HepG2 (cell line): Measurements from ENCODE around the gene RNASE8. TPM values are rescaled to one million over a fixed set of nuclear protein-coding genes. Genes with fewer than 3 reads are reported as not detected.
A peak's percentile ranks its signal among the peaks of the same experiment; 100 is the strongest.

ENCODE experiments used
- ARNTL ChIP-seq: sonication (generic); formaldehyde crosslinking; IDR thresholded peaks from 2 replicates; pipeline ENCODE4 v1.4.0; 2020; ENCODE audit warnings: mild to moderate bottlenecking, missing genetic modification reagents
- ATF4 ChIP-seq, 2 experiments: fragments of 450-650 bp in 1 of 2; sonication (generic) in 1 of 2; formaldehyde crosslinking; IDR thresholded peaks; 2 replicates each; pipeline versions ENCODE4 v1.5.0 to v1.8.0; 2020 to 2022; ENCODE audit warnings: mild to moderate bottlenecking in 1 of 2, missing genetic modification reagents in 1 of 2
- ATF7 ChIP-seq, 2 experiments: fragments of 450-650 bp in 1 of 2; sonication (generic) in 1 of 2; formaldehyde crosslinking in 1 of 2; IDR thresholded peaks; 2 replicates each; pipeline versions ENCODE4 v1.4.0 to v1.6.1; 2016 to 2020; ENCODE audit warnings: antibody characterized with exemption in 1 of 2, mild to moderate bottlenecking in 1 of 2, missing genetic modification reagents in 1 of 2
- MAFK ChIP-seq, 2 experiments: IDR thresholded peaks in 1 of 2; conservative IDR thresholded peaks in 1 of 2; 2 replicates each; pipeline ENCODE4 v1.6.1; 2011; ENCODE audit warnings: improper control_type of control experiment in 2 of 2, low read length in 2 of 2
- MXD3 ChIP-seq: IDR thresholded peaks from 2 replicates; pipeline ENCODE4 v1.6.1; 2016; ENCODE audit warnings: mild to moderate bottlenecking, missing biosample characterization, missing genetic modification reagents
- NKX3-1 ChIP-seq: sonication (generic); formaldehyde crosslinking; IDR thresholded peaks from 2 replicates; pipeline ENCODE4 v1.5.0; 2020; ENCODE audit warnings: missing genetic modification reagents
- NR2C2 ChIP-seq: sonication (generic); formaldehyde crosslinking; IDR thresholded peaks from 2 replicates; pipeline ENCODE4 v1.4.0; 2020; ENCODE audit warnings: missing genetic modification reagents, mild to moderate bottlenecking, moderate library complexity, borderline replicate concordance
- NR2F1 ChIP-seq, 2 experiments: fragments of 450-650 bp in 1 of 2; formaldehyde crosslinking in 1 of 2; IDR thresholded peaks; 2 replicates each; pipeline versions ENCODE4 v1.5.0 to v1.6.1; 2016 to 2020; ENCODE audit warnings: mild to moderate bottlenecking in 1 of 2, missing compliant biosample characterization in 1 of 2, missing genetic modification reagents in 1 of 2, moderate library complexity in 1 of 2
- PHF21A ChIP-seq: sonication (generic); formaldehyde crosslinking; IDR thresholded peaks from 2 replicates; pipeline ENCODE4 v1.5.0; 2020; ENCODE audit warnings: mild to moderate bottlenecking, missing genetic modification reagents
- PREB ChIP-seq: sonication (generic); formaldehyde crosslinking; IDR thresholded peaks from 2 replicates; pipeline ENCODE4 v1.4.0; 2020; ENCODE audit warnings: missing genetic modification reagents
- SAFB2 ChIP-seq: sonication (generic); formaldehyde crosslinking; IDR thresholded peaks from 2 replicates; pipeline ENCODE4 v1.5.1; 2020; ENCODE audit warnings: missing genetic modification reagents, low read depth, mild to moderate bottlenecking, borderline replicate concordance
- SALL2 ChIP-seq: sonication (generic); formaldehyde crosslinking; IDR thresholded peaks from 2 replicates; pipeline ENCODE4 v1.8.1; 2023; ENCODE audit warnings: mild to moderate bottlenecking, missing genetic modification reagents, inconsistent platforms
- SYNCRIP ChIP-seq: fragments of 200-400 bp; formaldehyde crosslinking; IDR thresholded peaks from 2 replicates; pipeline ENCODE4 v1.6.1; 2018; ENCODE audit warnings: mild to moderate bottlenecking, low read depth, low read length; ENCODE audit not compliant: insufficient read depth
- ZBTB39 ChIP-seq: sonication (generic); formaldehyde crosslinking; IDR thresholded peaks from 2 replicates; pipeline ENCODE4 v1.5.0; 2020; ENCODE audit warnings: missing genetic modification reagents
- ZBTB7B ChIP-seq: sonication (generic); formaldehyde crosslinking; IDR thresholded peaks from 2 replicates; pipeline ENCODE4 v1.4.0; 2020; ENCODE audit warnings: missing genetic modification reagents
- ZNF20 ChIP-seq: sonication (generic); formaldehyde crosslinking; IDR thresholded peaks from 2 replicates; pipeline ENCODE4 v1.4.0; 2020; ENCODE audit warnings: mild to moderate bottlenecking, moderate library complexity, missing genetic modification reagents
- ZNF567 ChIP-seq: sonication (generic); formaldehyde crosslinking; IDR thresholded peaks from 2 replicates; pipeline ENCODE4 v1.8.1; 2023; ENCODE audit warnings: mild to moderate bottlenecking, missing genetic modification reagents, borderline replicate concordance
- ZNF652 ChIP-seq: IDR thresholded peaks from 2 replicates; pipeline ENCODE4 v1.6.1; 2016; ENCODE audit warnings: low read depth, borderline replicate concordance
- ZNF83 ChIP-seq: sonication (generic); formaldehyde crosslinking; IDR thresholded peaks from 2 replicates; pipeline ENCODE4 v1.4.0; 2020; ENCODE audit warnings: missing genetic modification reagents, mild to moderate bottlenecking, borderline replicate concordance
- ZSCAN29 ChIP-seq: sonication (generic); formaldehyde crosslinking; conservative IDR thresholded peaks from 2 replicates; pipeline ENCODE4 v1.4.0; 2020; ENCODE audit warnings: mild to moderate bottlenecking, missing genetic modification reagents
- ZSCAN9 ChIP-seq: IDR thresholded peaks from 2 replicates; pipeline ENCODE4 v1.6.1; 2016; ENCODE audit warnings: borderline replicate concordance
- polyA plus RNA-seq, 8 experiments: library from polyadenylated mRNA; depleted of rRNA in 3 of 8; stranded (reverse) in 7 of 8; unstranded in 1 of 8; fragments of >200 nt; fragmentation: Illumina TruSeq in 4 of 8; extraction: Trizol in 4 of 8; gene quantifications; 2 replicates each; pipeline versions ENCODE4 v1.2.1 to v1.2.3, GENCODE V29; 2011 to 2016; ENCODE audit warnings: low read depth in 4 of 8, missing spikeins in 1 of 8, mixed read lengths in 1 of 8; ENCODE audit not compliant: insufficient read depth in 1 of 8
- total RNA-seq, 5 experiments: library from RNA; depleted of rRNA; stranded (reverse); fragments of >200 nt; fragmentation: Illumina TruSeq; extraction: Trizol; gene quantifications; 2 replicates each; pipeline ENCODE4 v1.2.3, GENCODE V29; 2016; ENCODE audit warnings: low read depth in 1 of 5

RNASE8 gene
- total and polyA plus RNA-seq, 2 of the 13 experiments (the other 11 are each of a cell fraction or from before 2014, with no cell fraction given): not detected

GRCh38 chr14:21023817-21024584 lies 33.6 kb upstream of the RNASE8 start (continued):
- TF ChIP-seq ZNF567 (CRISPR knock-in tag) (no peak), SAFB2 (CRISPR knock-in tag) (no peak), SYNCRIP (no peak), SALL2 (CRISPR knock-in tag) (no peak), PREB (CRISPR knock-in tag) (no peak), NKX3-1 (CRISPR knock-in tag) (no peak), NR2C2 (CRISPR knock-in tag) (peak; percentile 35; the same call in 1 of the 2 replicates), MAFK (conservative IDR thresholded peaks at IDR 0.05 in 1 of 2, IDR thresholded peaks at IDR 0.05 in 1 of 2; ENCODE audit: low read length in 2 of 2) (peak; percentile 31 to 33; a peak in 2 of 4 replicates), ZNF20 (CRISPR knock-in tag) (0 out of 2 replicates have a peak, but pooled peaks have one; percentile 13), MXD3 (CRISPR knock-in tag) (no peak), ZSCAN29 (no peak), ZNF83 (CRISPR knock-in tag) (0 out of 2 replicates have a peak, but pooled peaks have one; percentile 26), ZNF652 (CRISPR knock-in tag) (no peak), ZSCAN9 (CRISPR knock-in tag) (no peak), PHF21A (no peak), ATF4 (CRISPR knock-in tag; IDR thresholded peaks at IDR 0.05) (no peak), NR2F1 (CRISPR knock-in tag; IDR thresholded peaks at IDR 0.05) (peak; percentile 36 to 67; a peak in 2 of 4 replicates), ZBTB7B (CRISPR knock-in tag) (no peak), ARNTL (CRISPR knock-in tag) (no peak), ZBTB39 (no peak), ATF7 (IDR thresholded peaks at IDR 0.05) (no peak), ATF7 (CRISPR knock-in tag; IDR thresholded peaks at IDR 0.05) (no peak)
